Liver (tissue), 3 donors: ENCODE measurements around the gene TTYH2.

Experiments
- TF ChIP-seq, protein P1 (sequence below): IDR thresholded peaks from 2 replicates; pipeline ENCODE4 v1.6.1; 2016; ENCODE audit warnings: antibody characterized with exemption
- TF ChIP-seq, protein P2 (sequence below): fragments of 150-350 bp; IDR thresholded peaks from 2 replicates; pipeline ENCODE4 v1.5.1; 2017; ENCODE audit warnings: improper control_type of control experiment, low read depth, low read length; ENCODE audit not compliant: missing input control
- donor health status: healthy.
- donor health status: healthy.

DNA sequence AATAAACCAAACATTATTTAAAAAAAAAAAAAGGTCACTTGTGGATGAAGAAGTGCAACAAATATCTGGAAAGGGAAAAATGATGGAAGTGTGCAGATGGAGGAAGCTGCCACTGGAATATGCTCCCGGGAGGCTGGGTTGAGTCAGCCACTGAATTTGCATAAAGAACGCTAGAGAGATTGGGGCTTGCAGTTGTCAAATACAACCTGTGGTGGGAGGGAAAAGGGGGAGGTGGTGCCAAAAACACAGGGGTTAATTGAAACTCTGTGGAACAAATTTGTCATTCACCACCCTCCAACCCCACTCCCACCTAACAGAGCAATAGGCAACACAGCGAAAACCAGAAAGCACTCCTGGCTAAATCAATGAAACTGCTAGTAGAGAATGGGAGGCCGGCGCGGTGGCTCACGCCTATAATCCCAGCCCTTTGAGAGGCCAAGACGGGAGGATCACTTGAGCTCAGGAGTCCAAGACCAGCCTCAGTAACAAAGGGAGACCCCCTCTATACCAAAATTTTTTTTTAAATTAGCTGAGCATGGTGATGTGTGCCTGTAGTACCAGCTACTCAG lies 47.5 kb upstream of the TTYH2 start:
- TF ChIP-seq, protein P1, sequence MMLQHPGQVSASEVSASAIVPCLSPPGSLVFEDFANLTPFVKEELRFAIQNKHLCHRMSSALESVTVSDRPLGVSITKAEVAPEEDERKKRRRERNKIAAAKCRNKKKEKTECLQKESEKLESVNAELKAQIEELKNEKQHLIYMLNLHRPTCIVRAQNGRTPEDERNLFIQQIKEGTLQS = no peak
- TF ChIP-seq, protein P2, sequence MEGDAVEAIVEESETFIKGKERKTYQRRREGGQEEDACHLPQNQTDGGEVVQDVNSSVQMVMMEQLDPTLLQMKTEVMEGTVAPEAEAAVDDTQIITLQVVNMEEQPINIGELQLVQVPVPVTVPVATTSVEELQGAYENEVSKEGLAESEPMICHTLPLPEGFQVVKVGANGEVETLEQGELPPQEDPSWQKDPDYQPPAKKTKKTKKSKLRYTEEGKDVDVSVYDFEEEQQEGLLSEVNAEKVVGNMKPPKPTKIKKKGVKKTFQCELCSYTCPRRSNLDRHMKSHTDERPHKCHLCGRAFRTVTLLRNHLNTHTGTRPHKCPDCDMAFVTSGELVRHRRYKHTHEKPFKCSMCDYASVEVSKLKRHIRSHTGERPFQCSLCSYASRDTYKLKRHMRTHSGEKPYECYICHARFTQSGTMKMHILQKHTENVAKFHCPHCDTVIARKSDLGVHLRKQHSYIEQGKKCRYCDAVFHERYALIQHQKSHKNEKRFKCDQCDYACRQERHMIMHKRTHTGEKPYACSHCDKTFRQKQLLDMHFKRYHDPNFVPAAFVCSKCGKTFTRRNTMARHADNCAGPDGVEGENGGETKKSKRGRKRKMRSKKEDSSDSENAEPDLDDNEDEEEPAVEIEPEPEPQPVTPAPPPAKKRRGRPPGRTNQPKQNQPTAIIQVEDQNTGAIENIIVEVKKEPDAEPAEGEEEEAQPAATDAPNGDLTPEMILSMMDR = no peak
